NOMO-1 treated with DMSO at 0.1 percent for 48 hours (cell line): ENCODE data around the gene CHCHD6.

Experiments
- DNase-seq: peaks from one replicate; lab custom pipeline; 2025; ENCODE audit not compliant: unreplicated experiment; lab: John Stamatoyannopoulos, UW

CHCHD6 gene

GRCh38 chr3:126970921-126971320, 266.9 kb downstream of the CHCHD6 start:
- no peak for DNase-seq

DNA sequence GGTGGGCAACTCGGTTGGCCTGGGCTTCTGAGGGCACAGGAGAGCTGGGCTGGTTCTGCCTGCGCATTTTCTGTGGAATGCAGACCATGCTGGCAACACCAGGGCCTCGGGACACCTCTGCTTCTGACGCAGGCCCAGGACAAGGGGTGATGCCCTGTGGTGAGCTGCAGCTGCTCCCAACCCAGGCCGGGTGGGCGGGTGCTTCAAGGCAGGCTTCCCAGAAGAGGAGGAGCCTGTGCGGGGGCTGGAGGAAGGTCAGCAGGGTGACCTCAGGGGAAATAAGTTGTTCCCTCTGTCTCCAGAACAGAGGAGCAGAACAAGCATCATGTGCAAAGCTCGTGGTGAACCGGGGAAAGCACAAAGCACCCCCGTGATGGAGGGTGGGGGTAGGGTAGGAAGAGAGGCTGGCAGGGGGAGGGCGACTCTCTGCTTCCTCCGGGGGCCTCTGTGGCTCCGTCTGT, 267.9 kb downstream of the CHCHD6 start:
- DNase-seq: no peak

GRCh38 chr3:126972866-126973265, 268.8 kb downstream of the CHCHD6 start:
- no peak for DNase-seq

DNA sequence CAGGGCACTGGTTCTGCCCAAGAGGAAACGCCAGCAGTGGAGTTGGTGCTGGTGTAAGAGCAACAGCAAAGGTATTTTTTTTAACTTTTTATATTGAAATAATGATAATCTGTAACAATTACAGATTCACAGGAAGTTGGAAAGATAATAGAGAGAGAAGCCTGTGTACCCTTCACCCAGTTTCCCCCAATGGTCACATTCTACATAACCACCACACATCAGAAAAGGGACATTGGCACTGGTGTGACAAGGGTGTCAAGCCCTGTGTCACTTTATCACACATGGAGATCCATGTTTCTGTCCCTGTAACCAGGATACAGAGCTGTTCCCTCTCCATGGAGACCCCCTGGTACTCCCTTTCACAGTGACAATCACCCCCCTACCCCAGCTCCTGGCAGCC, 269.8 kb downstream of the CHCHD6 start:
- DNase-seq: no peak

GRCh38 chr3:126974756-126975155, 270.7 kb downstream of the CHCHD6 start:
- DNase-seq: no peak

DNA sequence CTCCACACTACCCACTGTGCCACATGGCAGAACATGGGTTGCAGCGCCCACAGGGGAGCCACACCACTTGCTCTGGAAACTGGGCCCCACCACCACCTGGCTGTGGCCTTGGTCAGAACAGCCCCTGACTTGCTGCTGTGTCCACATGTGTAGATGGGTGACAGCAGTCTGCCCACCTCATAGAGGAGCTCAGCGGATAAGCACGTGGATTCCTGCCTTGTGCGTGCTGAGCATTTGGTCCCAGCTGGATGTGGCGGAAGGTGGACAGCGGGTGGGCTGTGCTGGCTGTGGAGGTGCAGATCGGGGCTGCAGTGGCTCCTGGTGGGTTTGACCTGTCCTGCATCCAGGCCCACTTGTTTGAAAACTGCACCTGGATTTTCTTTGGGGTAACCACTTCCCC, 272.9 kb downstream of the CHCHD6 start:
- no peak for DNase-seq

GRCh38 chr3:126977821-126978220, 273.8 kb downstream of the CHCHD6 start:
- DNase-seq: no peak

- DNase-seq: no peak
These were observed 274.3 kb downstream of the CHCHD6 start for GRCh38 chr3:126978291-126978690.

DNA sequence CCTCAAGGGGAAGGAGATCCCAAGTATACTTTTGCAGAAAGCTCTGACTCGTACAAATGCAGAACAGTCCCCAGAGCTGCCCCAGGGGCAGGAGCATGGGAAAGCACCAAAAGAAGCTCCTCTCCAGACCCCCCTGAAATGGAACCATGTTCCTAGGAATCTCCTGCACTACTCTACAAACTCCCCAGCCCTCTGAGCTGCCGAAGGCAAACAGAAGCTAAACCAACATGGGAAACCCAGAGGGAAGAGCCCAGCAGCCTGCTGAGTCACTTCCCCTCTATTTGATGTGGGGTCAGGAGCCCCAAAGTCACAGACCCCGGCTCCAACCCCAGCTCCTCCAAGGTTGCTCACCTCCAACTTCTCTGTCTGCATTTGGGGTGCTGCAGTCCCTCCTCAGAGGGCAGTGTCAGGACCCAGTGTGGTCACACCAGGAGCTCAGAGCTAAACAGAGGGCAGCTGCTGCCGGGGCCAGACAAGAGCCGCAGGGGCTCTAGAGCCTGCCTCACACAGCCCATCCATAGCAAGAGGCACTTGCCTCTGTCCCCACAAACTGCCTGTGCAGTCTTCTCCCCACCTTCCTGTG, 275.1 kb downstream of the CHCHD6 start:
- no peak for DNase-seq

DNA sequence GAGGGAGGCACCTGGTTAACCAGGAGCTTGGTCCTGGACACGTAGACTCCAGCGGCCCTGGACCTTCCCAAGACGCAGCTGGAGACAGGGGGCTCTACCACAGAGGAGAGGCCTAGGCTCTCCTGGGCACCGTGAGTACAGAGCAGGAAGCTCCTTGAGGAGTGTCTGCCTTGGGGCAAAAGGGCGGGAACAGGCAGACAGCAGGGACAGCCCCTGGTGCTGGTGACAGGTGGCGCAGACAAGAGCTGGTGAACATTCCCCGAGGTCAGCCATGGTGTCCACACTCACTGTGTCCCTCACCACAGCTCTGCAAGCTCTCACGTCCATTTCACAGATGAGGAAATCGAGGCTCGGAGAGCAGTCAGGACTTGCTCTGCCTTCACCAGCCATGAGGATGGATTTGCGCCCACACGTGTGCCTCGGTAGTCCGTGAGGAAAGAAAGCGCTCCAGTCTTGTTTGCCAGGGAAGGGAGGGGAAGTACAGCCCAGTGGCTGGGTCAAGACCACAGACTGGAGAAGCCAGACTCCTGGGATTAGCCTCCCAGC, 276.3 kb downstream of the CHCHD6 start:
- no peak for DNase-seq

DNA sequence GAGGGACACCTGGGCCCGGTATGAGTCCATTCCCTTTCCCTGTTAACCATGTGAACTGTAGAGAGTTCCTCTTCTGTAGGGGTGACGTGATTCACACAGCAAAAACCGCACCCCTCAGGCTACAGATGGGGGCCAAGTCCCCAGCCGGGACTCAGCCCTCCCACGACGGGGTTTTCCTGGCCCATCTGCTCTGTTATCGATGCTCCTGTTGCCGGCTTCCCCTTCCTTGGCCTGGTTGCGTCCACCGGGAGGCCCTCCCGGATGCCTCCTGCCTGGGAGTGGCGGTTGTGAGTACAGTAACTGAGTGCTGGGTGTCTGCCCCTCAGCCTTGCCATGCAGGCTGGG, 278.1 kb downstream of the CHCHD6 start:
- DNase-seq: peak; percentile 51

GRCh38 chr3:126982471-126983175, 278.6 kb downstream of the CHCHD6 start, which contains the start of gene PLXNA1:
PLXNA1 (plus strand) TSS chr3:126983115; CDS start chr3:126988594, 5,479 bp downstream.
- peak; percentile 77 for DNase-seq

DNA sequence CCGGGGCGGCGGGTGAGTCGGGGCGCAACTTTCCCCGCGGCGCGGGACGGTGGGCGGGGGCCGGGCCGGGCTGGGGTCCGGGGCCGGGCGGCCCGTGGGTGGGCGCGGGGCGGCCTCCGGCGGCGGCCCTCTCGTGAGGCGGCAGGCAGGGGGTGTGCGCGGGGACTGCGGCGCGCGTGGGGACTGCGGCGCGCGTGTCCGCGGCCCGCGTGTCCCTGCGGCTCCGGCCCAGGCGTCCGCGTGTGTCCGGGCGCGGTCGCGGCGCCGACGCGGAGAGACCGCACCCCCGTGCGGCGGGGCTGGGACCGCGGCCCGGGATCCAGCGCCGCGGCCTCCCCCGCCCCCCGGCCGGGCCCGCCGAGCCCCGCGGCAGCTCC, 279.2 kb downstream of the CHCHD6 start:
- no peak for DNase-seq

DNA sequence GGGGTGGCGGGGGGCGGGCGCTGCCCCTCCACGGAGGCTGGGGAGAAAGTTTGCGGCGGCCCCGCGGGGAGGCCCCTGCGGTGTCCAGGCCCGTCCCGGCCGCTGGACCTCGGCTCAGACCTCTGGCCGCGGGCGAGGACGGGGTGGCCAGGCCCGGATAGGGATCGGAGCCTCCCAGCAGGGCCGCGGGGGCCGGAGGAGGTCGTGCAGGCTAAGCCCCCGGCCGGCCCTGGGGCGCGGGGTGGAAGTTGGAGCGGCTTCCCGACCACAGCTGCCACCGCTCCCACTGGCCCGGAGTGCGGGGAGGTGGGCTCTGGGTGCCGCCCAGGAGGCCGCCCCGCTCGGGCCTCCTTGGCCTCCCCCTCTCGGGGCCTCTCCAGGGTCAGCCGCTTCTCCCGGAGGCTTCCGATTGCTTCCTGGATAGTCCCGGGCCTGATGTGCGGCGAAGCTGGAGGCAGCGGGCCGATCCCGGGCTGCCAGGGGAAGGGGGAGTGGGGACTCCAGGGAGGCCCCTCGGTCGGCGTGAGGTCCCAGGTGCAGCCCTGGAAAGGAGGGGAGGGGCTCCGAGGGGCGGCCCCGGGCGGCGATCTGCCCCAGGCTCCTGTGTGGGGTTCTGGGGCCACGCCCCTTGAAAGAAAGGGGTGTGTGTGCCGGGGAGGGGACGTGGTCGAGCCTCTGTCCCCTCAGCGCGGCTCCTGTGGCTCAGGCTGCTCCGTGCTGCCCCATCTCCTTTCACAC, 279.8 kb downstream of the CHCHD6 start:
- no peak for DNase-seq

GRCh38 chr3:126984391-126985131, 280.5 kb downstream of the CHCHD6 start:
- DNase-seq: no peak

- DNase-seq: no peak
These were observed 281.3 kb downstream of the CHCHD6 start for GRCh38 chr3:126985132-126985985.

DNA sequence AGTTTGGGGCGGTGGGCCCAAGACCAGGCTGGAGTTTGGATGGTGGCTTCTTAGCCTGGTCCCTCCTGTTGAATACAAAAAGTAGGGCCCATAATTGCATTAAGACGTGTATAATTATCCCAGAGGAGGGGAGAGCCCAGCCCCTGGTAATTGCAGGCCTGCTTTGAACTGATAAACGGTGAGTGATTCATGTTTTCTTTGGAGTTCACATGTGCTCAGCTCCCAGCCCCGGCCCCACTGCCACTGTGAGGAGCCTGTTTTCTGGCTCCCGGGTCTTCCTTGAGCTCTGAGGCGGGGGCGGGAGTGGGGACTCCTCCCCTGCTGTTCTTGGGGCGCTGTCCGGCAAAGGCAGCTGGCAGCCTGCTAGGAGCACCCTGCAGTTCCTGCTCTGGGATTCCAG, 282.0 kb downstream of the CHCHD6 start:
- no peak for DNase-seq

GRCh38 chr3:126987129-126987528, 283.1 kb downstream of the CHCHD6 start:
- no peak for DNase-seq

- DNase-seq: no peak
These were observed 283.6 kb downstream of the CHCHD6 start for GRCh38 chr3:126987596-126987995.

DNA sequence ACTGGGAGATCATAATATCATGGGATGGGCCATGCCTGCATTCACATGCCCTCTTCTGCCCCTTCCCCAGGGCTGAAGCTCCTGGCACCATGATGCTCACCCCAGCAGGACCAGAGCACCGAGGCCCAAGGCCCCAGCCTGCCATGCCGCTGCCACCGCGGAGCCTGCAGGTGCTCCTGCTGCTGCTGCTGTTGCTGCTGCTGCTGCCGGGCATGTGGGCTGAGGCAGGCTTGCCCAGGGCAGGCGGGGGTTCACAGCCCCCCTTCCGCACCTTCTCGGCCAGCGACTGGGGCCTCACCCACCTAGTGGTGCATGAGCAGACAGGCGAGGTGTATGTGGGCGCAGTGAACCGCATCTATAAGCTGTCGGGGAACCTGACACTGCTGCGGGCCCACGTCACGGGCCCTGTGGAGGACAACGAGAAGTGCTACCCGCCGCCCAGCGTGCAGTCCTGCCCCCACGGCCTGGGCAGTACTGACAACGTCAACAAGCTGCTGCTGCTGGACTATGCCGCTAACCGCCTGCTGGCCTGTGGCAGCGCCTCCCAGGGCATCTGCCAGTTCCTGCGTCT, 284.5 kb downstream of the CHCHD6 start:
- no peak for DNase-seq
